IPS DF 4.7 (cell line): ENCODE measurements around the gene PTBP1.
"Not testable (repeated sequence)": the region's sequence is repeated elsewhere in the genome, so short reads cannot be mapped to it uniquely, and the experiment has no call there.

Experiments used
- DNase-seq: peaks from one replicate; pipeline ENCODE4 v3.0.0-alpha.2; 2013; ENCODE audit warnings: low spot score; ENCODE audit errors: extremely low read depth

The PTBP1 gene

GRCh38 chr19:827710-828321, 30.6 kb downstream of the PTBP1 start, which contains the start of gene AZU1:
TSS of gene AZU1 (plus strand) at chr19:827837. CDS start at chr19:827847, 10 bp downstream.
- no peak for DNase-seq

DNA sequence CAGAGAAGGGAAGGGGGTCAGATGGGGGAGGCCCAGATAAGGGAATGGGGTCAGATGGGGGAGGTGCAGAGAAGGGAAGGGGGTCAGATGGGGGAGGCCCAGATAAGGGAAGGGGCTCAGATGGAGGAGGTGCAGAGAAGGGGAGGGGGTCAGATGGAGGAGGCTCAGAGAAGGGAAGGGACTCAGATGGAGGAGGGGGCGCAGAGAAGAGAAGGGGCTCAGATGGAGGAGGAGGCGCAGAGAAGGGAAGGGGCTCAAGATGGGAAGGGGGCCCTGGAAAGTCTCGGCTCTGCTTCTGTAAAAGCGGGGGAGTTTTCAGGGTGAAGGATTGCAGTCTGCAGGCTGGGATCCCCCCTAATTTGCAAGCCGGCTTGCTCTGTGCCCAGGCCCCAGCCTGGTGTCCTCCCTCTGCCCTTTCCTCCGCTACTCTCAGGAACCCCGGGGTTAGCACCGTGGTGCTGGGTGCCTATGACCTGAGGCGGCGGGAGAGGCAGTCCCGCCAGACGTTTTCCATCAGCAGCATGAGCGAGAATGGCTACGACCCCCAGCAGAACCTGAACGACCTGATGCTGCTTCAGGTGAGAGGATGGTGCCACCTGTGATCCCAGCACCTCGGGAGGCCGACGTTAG, 32.0 kb downstream of the PTBP1 start:
- no peak for DNase-seq

GRCh38 chr19:831407-832369, 34.4 kb downstream of the PTBP1 start:
- DNase-seq: no peak

- DNase-seq: no peak
These were observed 37.0 kb downstream of the PTBP1 start for GRCh38 chr19:834216-834615.

GRCh38 chr19:835210-835810, 38.1 kb downstream of the PTBP1 start:
- no peak for DNase-seq

DNA sequence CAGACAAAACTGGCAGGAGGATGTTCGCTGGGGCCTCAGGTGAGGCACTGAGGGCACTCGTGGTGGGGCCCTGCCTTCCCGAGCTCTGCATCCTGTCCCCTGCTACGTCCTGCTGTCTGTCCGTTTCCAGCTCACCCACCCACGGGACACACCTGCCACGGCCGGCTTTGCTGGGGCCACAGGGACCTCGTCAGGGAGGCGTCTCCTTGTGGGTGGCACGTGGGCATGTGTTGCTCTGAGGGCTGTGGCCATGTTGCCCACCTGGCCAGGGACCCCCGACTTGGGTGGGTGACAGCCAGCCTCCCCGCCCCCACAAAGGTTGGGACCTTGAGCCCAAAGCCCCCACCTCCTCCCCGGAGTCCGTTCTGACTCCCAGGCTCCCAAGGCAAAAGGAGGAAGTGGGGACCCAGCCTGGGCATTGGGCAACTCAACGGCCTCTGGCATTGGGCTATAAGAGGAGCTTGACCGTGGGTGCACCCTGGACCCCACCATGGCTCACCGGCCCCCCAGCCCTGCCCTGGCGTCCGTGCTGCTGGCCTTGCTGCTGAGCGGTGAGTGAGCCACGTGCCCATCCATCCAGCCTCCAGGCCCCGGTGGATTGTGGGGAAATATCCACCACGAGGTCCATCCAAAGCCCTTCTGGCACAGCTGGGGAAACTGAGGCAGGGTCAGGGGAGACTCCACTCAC, 43.4 kb downstream of the PTBP1 start, which contains the start of gene PRTN3:
PRTN3 (plus strand) TSS at position 481 of the 688 bp plus-strand sequence; CDS start at position 491, 10 bp downstream.
- no peak for DNase-seq

DNA sequence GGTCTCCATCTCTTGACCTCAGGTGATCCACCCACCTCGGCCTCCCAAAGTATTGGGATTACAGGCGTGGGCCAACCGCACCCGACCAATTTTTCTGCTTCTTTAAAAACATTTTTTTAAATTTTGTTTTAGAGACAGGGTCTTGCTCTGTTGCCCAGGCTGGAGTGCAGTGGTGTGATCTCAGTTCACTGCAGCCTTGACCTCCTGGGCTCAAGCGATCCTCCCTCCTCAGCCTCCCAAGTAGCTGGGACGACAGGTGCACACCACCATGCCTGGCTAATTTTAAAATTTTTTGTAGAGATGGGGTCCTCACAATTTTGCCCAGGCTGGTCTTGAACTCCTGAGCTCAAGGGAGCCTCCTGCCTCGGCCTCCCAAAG, 45.5 kb downstream of the PTBP1 start:
- DNase-seq: not testable (repeated sequence)

GRCh38 chr19:843180-843835, 46.1 kb downstream of the PTBP1 start:
- DNase-seq: no peak

DNA sequence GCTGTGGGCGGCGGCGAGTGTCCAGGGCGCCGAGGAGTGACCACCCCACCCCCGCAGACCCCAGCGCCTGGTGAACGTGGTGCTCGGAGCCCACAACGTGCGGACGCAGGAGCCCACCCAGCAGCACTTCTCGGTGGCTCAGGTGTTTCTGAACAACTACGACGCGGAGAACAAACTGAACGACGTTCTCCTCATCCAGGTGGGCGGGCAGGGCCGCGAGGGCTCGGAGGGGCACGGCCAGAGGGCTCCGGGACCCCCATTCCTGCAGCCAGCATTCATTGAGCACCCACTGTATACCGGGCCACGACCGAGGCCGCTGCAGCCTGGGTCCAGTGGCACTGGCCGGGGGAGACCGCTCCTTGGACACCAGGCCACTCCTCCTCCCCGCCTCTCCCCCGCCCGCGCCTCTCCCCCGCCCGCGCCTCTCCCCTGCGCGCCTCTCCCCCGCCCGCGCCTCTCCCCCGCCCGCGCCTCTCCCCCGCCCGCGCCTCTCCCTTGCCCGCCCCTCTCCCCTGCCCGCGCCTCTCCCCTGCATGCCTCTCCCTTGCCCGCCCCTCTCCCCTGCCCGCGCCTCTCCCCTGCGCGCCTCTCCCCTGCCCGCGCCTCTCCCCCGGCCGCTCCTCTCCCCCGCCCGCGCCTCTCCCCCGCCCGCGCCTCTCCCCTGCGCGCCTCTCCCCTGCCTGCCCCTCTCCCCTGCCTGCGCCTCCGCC, 46.7 kb downstream of the PTBP1 start:
- no peak for DNase-seq

DNA sequence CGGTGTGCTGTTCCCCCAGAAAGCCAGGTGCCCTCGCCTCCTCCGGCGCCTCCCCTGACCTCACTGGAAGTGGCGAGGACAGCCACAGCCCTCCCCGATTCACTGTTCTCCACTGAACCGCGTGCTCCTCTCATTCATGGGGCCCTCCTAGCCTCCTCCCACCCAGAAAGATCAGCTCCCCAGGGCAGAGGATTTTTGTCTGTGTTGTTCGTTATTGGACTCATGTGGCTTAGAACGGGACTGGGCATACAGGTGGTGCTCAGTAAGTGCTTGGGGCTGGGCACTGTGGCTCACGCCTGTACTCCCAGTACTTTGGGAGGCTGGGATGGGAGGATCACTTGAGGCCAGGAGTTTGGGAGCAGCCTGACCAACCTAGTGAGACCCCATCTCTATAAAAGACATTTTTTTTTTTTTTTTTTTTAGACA, 47.3 kb downstream of the PTBP1 start:
- no peak for DNase-seq

GRCh38 chr19:845707-846521, 48.7 kb downstream of the PTBP1 start:
- no peak for DNase-seq

GRCh38 chr19:848386-848921, 51.2 kb downstream of the PTBP1 start:
- no peak for DNase-seq

DNA sequence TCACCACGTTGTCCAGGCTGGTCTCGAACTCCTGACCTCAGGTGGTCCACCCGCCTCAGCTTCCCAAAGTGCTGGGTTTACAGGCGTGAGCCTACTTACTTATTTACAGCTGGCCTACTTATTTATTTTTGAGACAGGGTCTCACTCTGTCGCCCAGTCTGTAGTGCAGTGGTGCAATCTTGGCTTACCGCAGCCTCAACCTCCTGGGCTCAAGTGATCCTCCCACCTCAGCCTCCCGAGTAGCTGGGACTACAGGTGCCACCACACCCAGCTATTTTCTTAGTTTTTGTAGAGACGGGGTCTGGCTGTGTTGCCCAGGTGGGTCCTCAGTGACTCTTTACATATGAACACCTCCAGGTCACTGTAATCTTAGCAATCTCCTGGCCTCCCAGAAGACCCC, 51.9 kb downstream of the PTBP1 start:
- not testable (repeated sequence) for DNase-seq

GRCh38 chr19:850221-850978, 53.1 kb downstream of the PTBP1 start:
- no peak for DNase-seq

GRCh38 chr19:850979-851335, 53.7 kb downstream of the PTBP1 start:
- no peak for DNase-seq

GRCh38 chr19:852136-853013, 55.1 kb downstream of the PTBP1 start, which contains the start of gene ELANE:
TSS of gene ELANE (plus strand) at chr19:852303. CDS start at chr19:852329, 26 bp downstream.
- DNase-seq: no peak

GRCh38 chr19:853014-853585, 55.8 kb downstream of the PTBP1 start:
- no peak for DNase-seq
